Activated CD4-positive, alpha-beta T cell treated with anti-CD3 and anti-CD28 coated beads for 24 hours (primary cell): ENCODE data around the gene RAB4B.
A peak's percentile ranks its signal among the peaks of the same experiment; 100 is the strongest.
"Not testable (repeated sequence)": the region's sequence is repeated elsewhere in the genome, so short reads cannot be mapped to it uniquely, and the experiment has no call there.

ENCODE experiments used
- DNase-seq, 2 donors: peaks; one replicate each; pipeline ENCODE4 v3.0.0-alpha.2; 2020; ENCODE audit warnings: low read depth in 2 of 2

The RAB4B gene

GRCh38 chr19:40780582-40780981 lies 2.5 kb downstream of the RAB4B start:
- no peak for DNase-seq

DNA sequence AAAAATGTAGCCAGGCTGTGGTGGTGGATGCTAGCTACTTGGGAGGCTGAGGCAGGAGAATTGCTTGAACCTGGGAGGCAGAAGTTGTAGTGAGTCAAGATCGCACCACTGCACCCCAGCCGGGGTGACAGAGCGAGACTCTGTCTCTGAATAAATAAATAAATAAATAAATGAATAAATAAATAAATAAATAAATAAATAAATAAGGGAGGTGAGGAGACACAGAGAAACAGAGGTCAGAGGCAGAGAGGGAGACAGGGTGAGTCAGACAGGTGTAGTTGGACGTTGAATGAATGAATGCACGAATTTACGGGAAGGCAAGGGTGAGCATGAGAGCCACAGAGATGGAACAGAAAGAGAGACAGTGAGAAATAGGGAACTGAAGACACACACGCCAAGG lies 3.1 kb downstream of the RAB4B start:
- no peak for DNase-seq

GRCh38 chr19:40783711-40784110 lies 5.7 kb downstream of the RAB4B start:
- no peak for DNase-seq

- not testable (repeated sequence) for DNase-seq
Measured at GRCh38 chr19:40784146-40784545, 6.1 kb downstream of the RAB4B start.

DNA sequence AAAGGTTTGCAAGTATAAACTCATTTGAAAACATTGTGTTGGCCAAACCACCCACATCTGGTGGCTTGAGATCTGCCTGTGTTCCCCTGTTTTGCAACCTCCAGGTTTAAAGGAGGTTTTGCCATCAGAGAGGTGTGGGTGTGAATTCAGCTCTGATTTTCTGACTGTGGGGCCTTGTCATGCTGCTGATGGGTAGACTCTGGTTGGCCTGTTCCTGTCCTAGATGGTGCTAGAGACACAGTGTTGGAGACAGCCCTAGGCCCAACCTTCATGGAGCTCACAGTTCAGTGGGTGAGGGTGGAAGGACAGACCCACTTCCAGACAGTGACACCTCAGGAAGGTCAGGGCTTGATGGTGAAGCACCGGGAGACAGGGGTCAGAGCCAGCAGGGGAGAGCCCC lies 7.5 kb downstream of the RAB4B start:
- DNase-seq, result no peak

DNA sequence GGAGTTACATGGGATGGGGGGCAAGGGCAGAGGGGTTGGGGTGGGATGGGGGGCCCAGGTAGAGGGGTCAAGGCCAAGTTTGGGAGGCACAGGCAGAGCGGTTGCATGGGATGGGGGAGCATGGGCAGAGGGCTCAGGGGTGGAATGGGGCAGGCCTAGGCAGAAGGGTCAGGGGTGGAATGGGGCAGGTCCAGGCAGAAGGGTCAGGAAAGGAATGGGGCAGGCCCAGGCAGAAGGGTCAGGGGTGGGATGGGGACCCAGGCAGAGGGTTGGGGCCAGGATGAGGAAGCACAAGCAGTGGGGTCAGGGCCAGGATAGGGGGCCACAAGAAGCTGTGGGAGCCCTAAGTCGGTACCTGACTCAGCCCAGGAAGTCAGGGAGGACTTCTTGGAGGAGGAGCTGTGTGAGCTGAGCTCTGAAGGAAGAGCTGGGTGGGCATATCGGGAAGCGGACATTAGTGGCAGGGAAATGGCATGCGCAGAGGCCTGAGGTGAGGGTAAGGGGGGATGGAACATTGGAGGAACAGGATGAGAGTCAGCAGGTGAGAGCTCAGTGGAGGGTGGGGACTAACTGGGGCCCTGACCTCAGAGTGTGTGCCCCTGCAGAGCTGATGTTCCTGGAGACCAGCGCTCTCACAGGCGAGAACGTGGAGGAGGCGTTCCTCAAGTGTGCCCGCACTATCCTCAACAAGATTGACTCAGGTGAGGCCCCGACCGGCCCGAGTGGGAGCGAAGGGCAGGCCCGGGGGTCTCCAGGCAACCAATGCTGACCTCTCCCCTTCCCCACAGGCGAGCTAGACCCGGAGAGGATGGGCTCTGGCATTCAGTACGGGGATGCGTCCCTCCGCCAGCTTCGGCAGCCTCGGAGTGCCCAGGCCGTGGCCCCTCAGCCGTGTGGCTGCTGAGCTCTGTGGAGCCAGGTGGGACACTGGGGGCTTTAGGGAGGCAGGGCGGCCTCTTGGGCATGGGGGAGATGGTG lies 8.3 kb downstream of the RAB4B start:
- no peak for DNase-seq

- DNase-seq, result no peak
Measured at GRCh38 chr19:40791349-40791748, 13.3 kb downstream of the RAB4B start.

- no peak for DNase-seq
Measured at GRCh38 chr19:40791996-40792395, 13.9 kb downstream of the RAB4B start.

DNA sequence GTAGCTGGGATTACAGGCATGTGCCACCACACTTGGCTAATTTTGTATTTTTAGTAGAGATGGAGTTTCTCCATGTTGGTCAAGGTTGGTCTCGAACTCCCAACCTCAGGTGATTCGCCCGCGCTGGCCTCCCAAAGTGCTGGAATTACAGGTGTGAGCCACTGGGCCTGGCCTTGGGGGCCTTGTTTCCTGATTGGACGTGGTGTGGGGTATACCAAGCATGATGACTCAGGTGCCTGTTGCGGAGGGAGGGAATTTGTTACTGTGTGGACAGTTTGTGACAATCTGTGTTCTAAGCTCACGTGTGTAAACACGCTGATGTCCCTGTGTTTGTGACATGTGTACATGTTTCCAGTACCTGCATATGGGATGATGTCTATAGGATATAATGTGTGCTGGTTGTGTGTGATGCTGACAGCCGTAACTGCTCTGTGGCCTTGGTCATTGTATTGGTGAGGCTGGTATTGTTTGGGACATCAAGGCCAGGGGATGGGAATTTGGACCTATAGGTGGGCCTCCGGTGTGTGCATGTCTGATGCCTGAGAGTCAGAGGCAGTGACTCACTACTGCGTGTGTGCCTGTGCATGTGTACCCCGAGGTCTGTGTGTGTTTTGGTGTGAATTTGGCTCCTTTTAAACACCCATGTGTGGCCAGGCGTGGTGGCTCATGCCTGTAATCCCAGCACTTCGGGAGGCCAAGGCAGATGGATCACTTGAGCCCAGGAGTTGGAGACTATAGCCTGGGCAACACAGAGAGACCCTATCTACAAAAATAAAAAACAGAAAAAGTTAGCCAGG lies 19.3 kb downstream of the RAB4B start:
- no peak for DNase-seq

DNA sequence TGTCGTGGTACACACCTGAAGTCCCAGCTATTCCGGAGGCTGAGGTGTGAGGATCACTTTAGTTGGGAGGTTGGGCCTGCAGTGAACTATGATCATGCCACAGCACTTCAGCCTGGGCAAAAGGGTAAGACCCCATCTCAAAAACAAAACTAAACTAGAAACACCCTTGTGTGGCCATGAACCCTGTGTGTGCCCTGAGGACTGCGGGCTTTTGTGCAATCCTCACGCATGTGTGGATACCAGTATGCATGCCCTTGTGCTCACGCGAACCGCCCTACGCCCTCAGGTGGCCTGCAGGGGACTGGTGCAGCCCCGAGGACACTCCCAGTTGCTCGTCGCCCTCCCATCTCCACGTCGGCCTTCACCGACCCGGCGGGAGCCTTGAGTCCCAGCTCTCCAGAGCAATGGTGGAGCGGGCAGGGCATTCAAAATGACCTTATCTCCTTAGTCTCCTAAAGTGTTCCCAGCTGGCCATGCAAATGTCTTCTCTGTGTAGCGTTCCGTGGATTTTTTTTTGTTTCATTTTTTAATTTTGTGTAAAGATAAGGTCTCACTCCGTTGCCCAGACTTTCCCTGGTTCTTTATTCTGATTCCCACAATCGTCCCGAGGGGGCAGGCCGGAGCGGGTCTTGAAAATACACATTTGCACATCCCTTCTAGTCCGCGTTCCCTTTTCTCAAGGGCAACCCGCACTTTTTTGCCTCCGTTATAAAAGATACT lies 20.1 kb downstream of the RAB4B start:
- DNase-seq, result no peak

- peak; percentile 100 for DNase-seq
Measured at GRCh38 chr19:40798683-40799557, 20.9 kb downstream of the RAB4B start, which contains the start of gene EGLN2. Gene EGLN2 (plus strand): TSS chr19:40799191. CDS start chr19:40800573, 1,382 bp downstream.

DNA sequence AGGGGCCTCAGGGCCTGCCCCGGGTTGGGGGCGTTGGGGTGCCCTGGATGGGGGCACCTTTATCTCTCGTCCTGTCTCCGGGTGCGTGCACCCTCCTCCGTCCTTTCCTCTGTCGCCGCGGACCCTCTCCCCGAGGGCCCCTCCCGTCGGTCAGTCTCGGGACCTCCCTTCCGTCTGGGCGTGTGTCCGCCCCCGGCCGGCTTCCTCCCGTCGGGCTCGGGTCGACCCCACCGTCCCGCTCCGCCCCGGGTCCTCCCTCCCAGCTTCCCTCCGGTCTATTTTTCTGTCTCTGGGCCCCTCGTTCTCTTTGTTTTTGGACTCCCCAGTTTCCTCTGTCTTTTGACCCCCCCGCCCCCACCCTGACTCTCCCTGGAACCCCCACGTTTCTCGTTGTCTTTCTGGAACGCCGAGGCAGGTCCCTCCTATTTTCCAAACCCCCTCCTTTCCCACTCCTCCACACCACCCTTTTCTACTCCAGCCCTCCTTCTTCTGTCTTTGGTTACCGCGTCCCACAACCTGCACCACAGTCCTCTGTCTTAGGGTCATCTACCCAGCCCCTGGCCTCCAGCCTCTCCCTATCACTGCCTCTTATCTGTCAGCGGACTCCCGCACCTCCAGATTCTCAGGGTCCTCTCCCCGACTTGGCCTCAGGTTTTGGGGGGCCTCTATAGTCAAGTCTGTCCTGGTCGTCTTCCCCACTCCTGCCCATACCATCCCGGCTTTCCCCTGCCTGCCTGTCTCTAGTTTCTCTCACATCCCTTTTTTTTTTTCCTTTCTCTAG lies 21.7 kb downstream of the RAB4B start:
- DNase-seq, result no peak

GRCh38 chr19:40800339-40800996 lies 22.4 kb downstream of the RAB4B start:
- DNase-seq, result no peak

DNA sequence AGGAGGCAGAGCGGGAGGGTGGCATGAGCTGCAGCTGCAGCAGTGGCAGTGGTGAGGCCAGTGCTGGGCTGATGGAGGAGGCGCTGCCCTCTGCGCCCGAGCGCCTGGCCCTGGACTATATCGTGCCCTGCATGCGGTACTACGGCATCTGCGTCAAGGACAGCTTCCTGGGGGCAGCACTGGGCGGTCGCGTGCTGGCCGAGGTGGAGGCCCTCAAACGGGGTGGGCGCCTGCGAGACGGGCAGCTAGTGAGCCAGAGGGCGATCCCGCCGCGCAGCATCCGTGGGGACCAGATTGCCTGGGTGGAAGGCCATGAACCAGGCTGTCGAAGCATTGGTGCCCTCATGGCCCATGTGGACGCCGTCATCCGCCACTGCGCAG lies 22.9 kb downstream of the RAB4B start:
- no peak for DNase-seq

DNA sequence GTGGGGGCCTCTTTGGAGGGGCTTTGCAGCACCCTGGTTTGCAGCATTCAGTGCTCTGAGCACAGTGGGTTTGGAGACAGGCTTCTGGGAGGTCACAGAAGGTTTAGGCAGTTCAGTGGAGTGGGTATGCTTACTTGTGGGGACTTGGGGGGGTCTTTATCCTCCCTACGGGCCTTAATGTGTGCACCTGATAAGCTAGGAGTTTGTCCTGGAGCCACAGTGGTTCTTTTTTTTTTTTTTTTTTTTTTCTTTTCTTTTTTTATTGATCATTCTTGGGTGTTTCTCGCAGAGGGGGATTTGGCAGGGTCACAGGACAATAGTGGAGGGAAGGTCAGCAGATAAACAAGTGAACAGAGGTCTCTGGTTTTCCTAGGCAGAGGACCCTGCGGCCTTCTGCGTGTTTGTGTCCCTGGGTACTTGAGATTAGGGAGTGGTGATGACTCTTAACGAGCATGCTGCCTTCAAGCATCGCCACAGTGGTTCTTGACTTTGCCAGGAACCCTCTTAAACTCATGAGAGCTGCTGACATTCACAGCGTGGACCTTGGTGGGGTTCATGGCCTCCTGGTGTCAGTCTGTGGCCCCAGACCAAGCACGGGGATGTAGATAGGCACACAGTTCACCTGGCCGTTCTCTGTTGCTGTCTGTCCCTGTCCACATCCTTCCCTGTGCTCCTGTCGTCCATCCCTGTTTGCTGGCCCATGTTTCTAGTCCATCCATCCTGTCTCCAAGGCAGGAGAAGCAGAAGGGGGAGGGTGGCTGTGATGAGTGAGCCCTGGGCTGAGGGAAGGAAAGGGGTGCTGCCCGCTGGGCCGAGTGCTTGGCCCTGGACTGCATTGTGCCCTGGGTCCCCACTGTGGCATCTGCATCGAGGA lies 23.6 kb downstream of the RAB4B start:
- DNase-seq, result no peak

DNA sequence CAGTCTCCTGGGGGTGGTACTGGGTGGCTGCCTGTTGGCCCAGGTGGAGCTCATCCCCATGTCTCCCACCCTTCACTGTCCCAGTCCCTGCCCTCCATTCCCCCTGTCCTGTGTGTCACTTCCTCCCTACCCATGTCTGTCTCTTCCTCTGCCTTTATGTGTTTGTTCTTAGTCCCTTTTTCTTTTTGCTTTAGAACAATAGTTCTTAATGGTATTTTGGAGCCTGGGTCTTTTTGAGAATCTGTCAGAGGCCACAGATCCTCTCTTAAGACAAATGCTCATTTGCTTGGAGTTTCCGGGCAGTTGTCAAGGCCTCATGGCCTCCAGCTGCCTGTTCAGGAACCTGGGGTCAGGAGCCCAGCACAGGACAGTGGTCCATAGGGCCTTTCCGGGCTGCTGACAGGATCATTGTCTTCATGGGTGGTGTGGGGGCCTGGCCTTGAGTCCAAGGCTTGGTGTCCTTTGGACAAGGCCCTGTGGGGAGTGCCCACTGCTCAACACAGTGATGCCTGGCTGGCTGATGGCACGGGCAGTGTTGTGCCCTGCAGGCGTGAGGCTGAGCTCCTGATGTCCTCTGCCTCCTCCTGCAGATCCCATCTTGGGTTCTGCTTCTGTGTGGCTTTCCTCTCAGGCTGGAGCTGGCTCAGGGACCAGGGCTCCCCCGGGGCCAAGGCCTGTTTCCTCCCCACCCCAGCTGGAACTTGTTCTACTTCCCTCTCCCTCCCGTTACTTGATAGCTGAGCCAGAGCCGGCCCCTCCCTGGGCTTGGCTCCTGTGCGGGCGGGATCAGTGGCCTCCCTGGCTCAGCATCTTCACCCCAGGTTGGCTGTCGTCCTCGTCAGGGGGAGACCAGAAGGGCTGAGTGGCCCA lies 24.5 kb downstream of the RAB4B start:
- DNase-seq, result no peak

GRCh38 chr19:40803170-40803856 lies 25.3 kb downstream of the RAB4B start:
- DNase-seq, result no peak
